Measurements from ENCODE around the gene ZNHIT2. TPM values are rescaled to one million over a fixed set of nuclear protein-coding genes. Genes with fewer than 3 reads are reported as not detected.

The ZNHIT2 gene
- total and polyA plus RNA-seq, 10 of the 15 experiments (the other 5 are each of a cell fraction or from before 2014, with no cell fraction given): 0.24 to 20.4 (median 15.5) TPM; not detected in 1

DNA sequence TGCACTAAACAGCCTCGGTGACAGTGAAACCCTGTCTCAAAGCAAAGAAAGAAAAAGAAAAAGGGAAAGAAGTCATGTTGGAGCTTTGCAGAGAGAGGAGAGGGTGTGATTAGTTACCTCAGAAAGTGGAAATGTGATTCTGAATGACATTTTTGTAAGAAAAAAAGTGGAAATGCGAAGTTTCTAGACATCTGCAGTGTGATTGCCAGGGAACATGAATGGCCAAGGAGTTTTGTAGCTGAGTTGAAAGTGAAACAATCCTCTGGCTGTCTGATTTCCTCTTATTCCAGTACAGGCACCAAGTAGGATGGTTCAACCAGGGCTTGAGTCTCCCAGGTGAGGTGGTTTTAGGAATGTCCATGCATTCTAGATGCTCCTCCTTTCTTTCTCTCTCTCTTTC, 34.6 kb upstream of the ZNHIT2 start:
- Histone ChIP-seq H2AFZ (ENCODE audit: control insufficient read depth, low read depth, low read length) (peak overlapping the region; percentile 62), H3K4me3 (no peak overlapping the region), H3K4me1 (ENCODE audit: control insufficient read depth, insufficient read depth, low read length) (peaks cover 29% of the 10 kb centered on the region), H3K79me2 (ENCODE audit: control insufficient read depth, insufficient read depth, low read length) (no peaks in the 10 kb centered on the region), H3K9ac (ENCODE audit: control insufficient read depth, insufficient read depth, low read length) (no peak overlapping the region), H3K4me2 (ENCODE audit: control insufficient read depth, insufficient read depth) (peak overlapping the region; percentile 40; the same call in 1 of the 2 replicates), H4K20me1 (ENCODE audit: control insufficient read depth, insufficient read depth) (no peaks in the 10 kb centered on the region), H3K36me3 (ENCODE audit: control insufficient read depth in 2 of 2, insufficient read depth in 2 of 2, low read length in 1 of 2) (no peaks in the 10 kb centered on the region), H3K9me3 (replicated peaks; ENCODE audit: control insufficient read depth, insufficient read depth, low read length) (no peaks in the 10 kb centered on the region), H3K27me3 (replicated peaks in 1 of 2; ENCODE audit: control insufficient read depth in 2 of 2, insufficient read depth in 2 of 2, low read length in 1 of 2) (no peaks in the 10 kb centered on the region; a peak in 1 of 4 replicates), H3K27ac (ENCODE audit: control insufficient read depth, insufficient read depth) (peak overlapping the region; percentile 35)
- no TSS peak for BruUV-seq (replicated peaks)
- ChIA-PET SMC1A (ENCODE audit: uncharacterized antibody, unreplicated experiment) (no interaction called here), RAD21 (ENCODE audit: unreplicated experiment) (interaction anchor here (0.7 kb wide), 1 partner anchor 181 kb away, joined by 3 read pairs; no protein-coding TSS in a partner anchor), CTCF (interaction anchor here (0.7 to 0.9 kb wide), 3 partner anchors 40 to 45 kb away, joined by 3 read pairs; partner anchors contain the start of gene TM7SF2), POLR2A (interaction anchor here (1.2 kb wide), 1 partner anchor 17 kb away, joined by 3 read pairs; no protein-coding TSS in a partner anchor)
- intact Hi-C loops (cut with micrococcal nuclease; ENCODE audit: unreplicated experiment): no loop called here
- TF ChIP-seq SPI1 (IDR thresholded peaks at IDR 0.05; ENCODE audit: borderline replicate concordance, insufficient read depth, low read depth, low read length) (peak; percentile 28; the same call in 1 of the 2 replicates), SMAD5 (IDR thresholded peaks at IDR 0.05; ENCODE audit: low read depth) (no peak), TAF1 (IDR thresholded peaks at IDR 0.05; ENCODE audit: borderline replicate concordance, low read depth, low read length) (peak; percentile 19; the same call in 1 of the 2 replicates)
- no peak for FAIRE-seq
- 27% methylated on average over 2 of the region's 2 CpGs for WGBS (ENCODE audit: insufficient coverage, insufficient replicate concordance, low lambda C conversion rate, missing lambda C conversion rate)
- peak; percentile 40 for ATAC-seq
- no peak for DNase-seq (ENCODE audit: low read depth, low spot score)
- in situ Hi-C loops (cut with MboI): no loop called here

DNA sequence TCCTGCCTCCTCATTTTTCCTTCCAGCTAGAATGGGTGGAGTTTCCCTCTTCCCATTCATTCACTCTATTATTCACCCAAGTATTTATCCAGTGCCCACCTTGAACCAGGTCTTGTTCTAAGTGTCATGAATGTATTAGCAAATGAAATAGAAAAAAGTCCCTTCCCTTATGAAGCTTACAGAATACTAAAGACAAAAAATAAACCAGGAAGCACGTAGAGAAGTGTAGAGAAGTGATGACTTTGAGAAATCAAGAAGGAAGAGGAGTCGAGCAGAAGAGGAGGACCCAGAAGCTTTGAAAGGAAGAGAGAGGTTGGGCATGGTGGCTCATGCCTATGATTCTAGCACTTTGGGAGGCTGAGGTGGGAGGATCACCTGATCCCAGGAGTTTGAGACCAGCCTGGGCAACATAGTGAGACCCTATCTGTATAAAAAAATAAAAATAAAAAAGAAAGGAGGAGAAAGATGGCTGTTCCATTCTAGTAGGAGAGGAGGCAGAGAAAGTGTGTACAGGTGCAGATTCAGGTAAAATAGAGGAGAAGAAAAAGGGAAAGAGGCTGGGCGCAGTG, 33.9 kb upstream of the ZNHIT2 start:
- no peaks in the 10 kb centered on the region; a peak in 1 of 4 replicates for H3K27me3 ChIP-seq (replicated peaks in 1 of 2; ENCODE audit: control insufficient read depth in 2 of 2, insufficient read depth in 2 of 2, low read length in 1 of 2)
- H3K9me3 ChIP-seq (replicated peaks; ENCODE audit: control insufficient read depth, insufficient read depth, low read length): no peaks in the 10 kb centered on the region
- H2AFZ ChIP-seq (ENCODE audit: control insufficient read depth, low read depth, low read length): peak overlapping the region; percentile 92
- no TSS peak for BruUV-seq (replicated peaks)
- H3K27ac ChIP-seq (ENCODE audit: control insufficient read depth, insufficient read depth): peak overlapping the region; percentile 82
- WGBS (ENCODE audit: insufficient coverage, insufficient replicate concordance, low lambda C conversion rate, missing lambda C conversion rate): 47% methylated on average over 3 of the region's 3 CpGs
- no peak overlapping the region for H3K4me3 ChIP-seq
- SMC1A ChIA-PET (ENCODE audit: uncharacterized antibody, unreplicated experiment): interaction anchor here (0.6 kb wide), 1 partner anchor 91 kb away, joined by 3 read pairs; no protein-coding TSS in a partner anchor
- POLR2A ChIA-PET: interaction anchor here (1.2 kb wide), 1 partner anchor 16 kb away, joined by 3 read pairs; no protein-coding TSS in a partner anchor
- CTCF ChIA-PET: interaction anchor here (0.8 to 0.9 kb wide), 2 partner anchors 40 to 41 kb away, joined by 3 read pairs; partner anchors contain the start of gene TM7SF2
- intact Hi-C loops (cut with micrococcal nuclease; ENCODE audit: unreplicated experiment): no loop called here
- DNase-seq (ENCODE audit: low read depth, low spot score) (no peak), ATAC-seq (no peak), FAIRE-seq (no peak)
- peak overlapping the region; percentile 91 for H3K4me2 ChIP-seq (ENCODE audit: control insufficient read depth, insufficient read depth)
- no peaks in the 10 kb centered on the region for H3K36me3 ChIP-seq (ENCODE audit: control insufficient read depth in 2 of 2, insufficient read depth in 2 of 2, low read length in 1 of 2)
- H4K20me1 ChIP-seq (ENCODE audit: control insufficient read depth, insufficient read depth): no peaks in the 10 kb centered on the region
- H3K9ac ChIP-seq (ENCODE audit: control insufficient read depth, insufficient read depth, low read length): no peak overlapping the region; the same call in 1 of the 2 replicates
- in situ Hi-C loops (cut with MboI): no loop called here
- no peaks in the 10 kb centered on the region for H3K79me2 ChIP-seq (ENCODE audit: control insufficient read depth, insufficient read depth, low read length)
- RAD21 ChIA-PET (ENCODE audit: unreplicated experiment): no interaction called here
- peaks cover 29% of the 10 kb centered on the region for H3K4me1 ChIP-seq (ENCODE audit: control insufficient read depth, insufficient read depth, low read length)
- no peak for TF ChIP-seq TCF3 (IDR thresholded peaks at IDR 0.05; ENCODE audit: borderline replicate concordance, insufficient read depth, low read depth, low read length)
- TF ChIP-seq, protein P1, sequence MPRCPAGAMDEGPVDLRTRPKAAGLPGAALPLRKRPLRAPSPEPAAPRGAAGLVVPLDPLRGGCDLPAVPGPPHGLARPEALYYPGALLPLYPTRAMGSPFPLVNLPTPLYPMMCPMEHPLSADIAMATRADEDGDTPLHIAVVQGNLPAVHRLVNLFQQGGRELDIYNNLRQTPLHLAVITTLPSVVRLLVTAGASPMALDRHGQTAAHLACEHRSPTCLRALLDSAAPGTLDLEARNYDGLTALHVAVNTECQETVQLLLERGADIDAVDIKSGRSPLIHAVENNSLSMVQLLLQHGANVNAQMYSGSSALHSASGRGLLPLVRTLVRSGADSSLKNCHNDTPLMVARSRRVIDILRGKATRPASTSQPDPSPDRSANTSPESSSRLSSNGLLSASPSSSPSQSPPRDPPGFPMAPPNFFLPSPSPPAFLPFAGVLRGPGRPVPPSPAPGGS (IDR thresholded peaks at IDR 0.05; ENCODE audit: borderline replicate concordance, insufficient read depth, low read depth, low read length, poor library complexity, severe bottlenecking): no peak
- no peak for TF ChIP-seq JUNB (IDR thresholded peaks at IDR 0.05)
- TF ChIP-seq ETV6 (conservative IDR thresholded peaks at IDR 0.05 in 1 of 2, IDR thresholded peaks at IDR 0.05 in 1 of 2; ENCODE audit: borderline replicate concordance in 1 of 2, low read depth in 1 of 2): no peak
- no peak for TF ChIP-seq CBX3 (IDR thresholded peaks at IDR 0.05; ENCODE audit: borderline replicate concordance, low read depth)
- TF ChIP-seq, protein P2, sequence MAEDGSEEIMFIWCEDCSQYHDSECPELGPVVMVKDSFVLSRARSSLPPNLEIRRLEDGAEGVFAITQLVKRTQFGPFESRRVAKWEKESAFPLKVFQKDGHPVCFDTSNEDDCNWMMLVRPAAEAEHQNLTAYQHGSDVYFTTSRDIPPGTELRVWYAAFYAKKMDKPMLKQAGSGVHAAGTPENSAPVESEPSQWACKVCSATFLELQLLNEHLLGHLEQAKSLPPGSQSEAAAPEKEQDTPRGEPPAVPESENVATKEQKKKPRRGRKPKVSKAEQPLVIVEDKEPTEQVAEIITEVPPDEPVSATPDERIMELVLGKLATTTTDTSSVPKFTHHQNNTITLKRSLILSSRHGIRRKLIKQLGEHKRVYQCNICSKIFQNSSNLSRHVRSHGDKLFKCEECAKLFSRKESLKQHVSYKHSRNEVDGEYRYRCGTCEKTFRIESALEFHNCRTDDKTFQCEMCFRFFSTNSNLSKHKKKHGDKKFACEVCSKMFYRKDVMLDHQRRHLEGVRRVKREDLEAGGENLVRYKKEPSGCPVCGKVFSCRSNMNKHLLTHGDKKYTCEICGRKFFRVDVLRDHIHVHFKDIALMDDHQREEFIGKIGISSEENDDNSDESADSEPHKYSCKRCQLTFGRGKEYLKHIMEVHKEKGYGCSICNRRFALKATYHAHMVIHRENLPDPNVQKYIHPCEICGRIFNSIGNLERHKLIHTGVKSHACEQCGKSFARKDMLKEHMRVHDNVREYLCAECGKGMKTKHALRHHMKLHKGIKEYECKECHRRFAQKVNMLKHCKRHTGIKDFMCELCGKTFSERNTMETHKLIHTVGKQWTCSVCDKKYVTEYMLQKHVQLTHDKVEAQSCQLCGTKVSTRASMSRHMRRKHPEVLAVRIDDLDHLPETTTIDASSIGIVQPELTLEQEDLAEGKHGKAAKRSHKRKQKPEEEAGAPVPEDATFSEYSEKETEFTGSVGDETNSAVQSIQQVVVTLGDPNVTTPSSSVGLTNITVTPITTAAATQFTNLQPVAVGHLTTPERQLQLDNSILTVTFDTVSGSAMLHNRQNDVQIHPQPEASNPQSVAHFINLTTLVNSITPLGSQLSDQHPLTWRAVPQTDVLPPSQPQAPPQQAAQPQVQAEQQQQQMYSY (CRISPR knock-in tag; IDR thresholded peaks at IDR 0.05): no peak
- TF ChIP-seq ZNF24 (IDR thresholded peaks at IDR 0.05): no peak
- no peak for TF ChIP-seq IKZF1 (conservative IDR thresholded peaks at IDR 0.05)

All from GM12878 (cell line).